IgD-negative memory B cell (primary cell): ENCODE results near the gene MAP3K5. TPM values are rescaled to one million over a fixed set of nuclear protein-coding genes. Genes with fewer than 3 reads are reported as not detected.

ENCODE experiments used
- H3K27ac Mint-ChIP-seq, 3 donors: one replicate each; pipeline ENCODE4 v1.8.0; 2020 to 2022; ENCODE audit warnings: mild to moderate bottlenecking in 3 of 3, mixed read lengths in 3 of 3, moderate library complexity in 1 of 3
- H3K27me3 Mint-ChIP-seq: one replicate; pipeline ENCODE4 v1.8.0; 2021; ENCODE audit warnings: mixed read lengths
- H3K36me3 Mint-ChIP-seq: one replicate; pipeline ENCODE4 v1.8.0; 2020; ENCODE audit warnings: mild to moderate bottlenecking, mixed read lengths
- H3K4me1 Mint-ChIP-seq, 3 donors: one replicate each; pipeline ENCODE4 v1.8.0; 2020 to 2022; ENCODE audit warnings: mixed read lengths in 3 of 3, mild to moderate bottlenecking in 1 of 3
- H3K4me3 Mint-ChIP-seq, 4 donors: one replicate each; pipeline ENCODE4 v1.8.0; 2020 to 2022; ENCODE audit warnings: mild to moderate bottlenecking in 4 of 4, mixed read lengths in 4 of 4, moderate library complexity in 3 of 4
- H3K9me3 Mint-ChIP-seq, 3 donors: one replicate each; pipeline ENCODE4 v1.8.0; 2020 to 2021; ENCODE audit warnings: mixed read lengths in 3 of 3, mild to moderate bottlenecking in 1 of 3
- polyA plus RNA-seq: library from polyadenylated mRNA; unstranded; fragments of 300-500 nt; fragmentation: Illumina TruSeq; gene quantifications from one replicate; pipeline ENCODE4 v1.2.3, GENCODE V29; 2021

MAP3K5 gene
- polyA plus RNA-seq, 1 donor from 2014 or later: 6.0 TPM

DNA sequence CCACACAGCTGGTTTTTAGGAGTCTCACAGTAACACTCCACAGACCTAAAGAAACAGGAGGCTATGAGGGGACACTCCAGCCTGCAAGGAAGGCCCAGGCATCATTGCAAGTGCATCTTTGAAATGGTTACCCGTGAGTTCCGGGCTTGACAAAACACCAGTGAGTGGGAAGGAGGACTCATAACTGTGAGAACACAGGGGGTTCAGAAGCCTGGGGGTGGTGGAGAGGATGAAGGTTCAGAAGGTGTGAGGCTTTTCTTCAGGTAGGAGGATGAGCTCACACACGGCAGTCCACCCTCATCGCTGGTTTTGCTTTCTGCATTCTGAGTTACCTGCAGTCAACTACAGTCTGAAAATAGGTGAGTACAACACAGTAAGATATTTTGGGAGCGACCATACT lies 282.0 kb downstream of the MAP3K5 start:
- H3K9me3 Mint-ChIP-seq: no peaks in the 10 kb centered on the region
- H3K4me3 Mint-ChIP-seq: no peak overlapping the region
- H3K4me1 Mint-ChIP-seq: no peaks in the 10 kb centered on the region
- H3K27me3 Mint-ChIP-seq: peaks cover 5% of the 10 kb centered on the region
- H3K27ac Mint-ChIP-seq: no peak overlapping the region
- peaks cover 3% of the 10 kb centered on the region for H3K36me3 Mint-ChIP-seq

DNA sequence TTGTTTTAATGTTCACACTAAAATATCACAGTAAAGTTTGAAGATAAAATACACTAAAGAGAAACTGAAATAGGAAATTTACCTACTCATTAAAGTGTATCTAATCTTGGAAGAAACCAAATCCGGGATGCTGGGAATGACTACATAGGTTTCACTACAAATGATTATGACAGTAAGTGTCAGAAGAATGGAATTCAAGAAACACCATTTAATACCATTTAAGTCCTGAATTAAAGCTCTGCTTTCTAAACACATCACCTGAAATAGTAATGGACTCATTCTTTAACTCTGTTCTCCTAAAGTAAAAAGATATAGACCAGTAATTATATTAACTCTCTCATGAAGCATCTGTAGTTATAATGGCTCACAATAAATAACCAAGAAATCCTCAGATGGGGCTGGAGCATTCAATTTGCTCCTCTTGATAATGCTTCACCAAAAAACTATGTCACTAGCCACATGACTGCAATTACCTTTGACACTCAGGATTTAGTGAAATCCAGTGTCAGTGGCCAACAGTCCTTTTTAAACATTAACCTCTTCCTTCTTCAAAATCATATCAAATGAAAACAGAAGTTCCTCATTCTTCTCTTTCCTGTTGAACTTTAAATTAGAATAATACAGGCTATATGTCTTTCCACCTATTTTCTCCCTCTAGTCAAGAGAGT lies 283.4 kb downstream of the MAP3K5 start:
- Mint-ChIP-seq H3K4me1 (no peaks in the 10 kb centered on the region), H3K4me3 (no peak overlapping the region), H3K36me3 (no peaks in the 10 kb centered on the region)

More for the DNA sequence above, 283.4 kb downstream of the MAP3K5 start:
- Mint-ChIP-seq H3K27me3 (peaks cover 4% of the 10 kb centered on the region), H3K27ac (no peak overlapping the region), H3K9me3 (no peaks in the 10 kb centered on the region)

Other genes starting within 250 kb of the MAP3K5 start
- 4.0 TPM for gene MAP7, start 242.1 kb downstream of the MAP3K5 start, polyA plus RNA-seq
- gene PEX7, start 30.1 kb upstream of the MAP3K5 start, polyA plus RNA-seq: 5.6 TPM
- not detected for gene SLC35D3, start 129.8 kb upstream of the MAP3K5 start, polyA plus RNA-seq